WTC11 (cell line): Measurements from ENCODE around the gene RXRA. TPM values are rescaled to one million over a fixed set of nuclear protein-coding genes. Genes with fewer than 3 reads are reported as not detected.

Experiments
- ATAC-seq: fragments of 200-7000 bp; cut with Tn5 transposase; 2 replicates; pipeline ENCODE4 v1.10.0; 2021; ENCODE audit warnings: mild to moderate bottlenecking, moderate library complexity
- CTCF ChIA-PET: fragments of 300-600 bp; sonication (Branson Sonifier 250); formaldehyde crosslinking; loops from one replicate; lab custom pipeline; 2021; ENCODE audit warnings: antibody characterized with exemption; lab: Charles Lee
- POLR2A ChIA-PET: fragments of 350-600 bp; sonication (Branson Sonifier 250); formaldehyde crosslinking; loops from one replicate; lab custom pipeline; 2021; ENCODE audit warnings: antibody characterized with exemption; lab: Charles Lee
- DNase-seq: peaks from one replicate; pipeline ENCODE4 v3.0.0; 2021; ENCODE audit warnings: low spot score
- H3K27ac Mint-ChIP-seq: 2 replicates; pipeline ENCODE4 v1.8.0; 2021; ENCODE audit warnings: mixed read lengths
- H3K27me3 Mint-ChIP-seq: 2 replicates; pipeline ENCODE4 v1.8.0; 2021; ENCODE audit warnings: low read depth, mild to moderate bottlenecking, moderate library complexity, mixed read lengths
- H3K36me3 Mint-ChIP-seq: 2 replicates; pipeline ENCODE4 v1.8.0; 2021; ENCODE audit warnings: mixed read lengths
- H3K4me1 Mint-ChIP-seq: 2 replicates; pipeline ENCODE4 v1.8.0; 2022; ENCODE audit warnings: mixed read lengths
- H3K4me3 Mint-ChIP-seq: 2 replicates; pipeline ENCODE4 v1.8.0; 2021; ENCODE audit warnings: mild to moderate bottlenecking, moderate library complexity, mixed read lengths
- H3K9me3 Mint-ChIP-seq: 2 replicates; pipeline ENCODE4 v1.8.0; 2021; ENCODE audit warnings: mixed read lengths
- AFF4 ChIP-seq: sonication (generic); formaldehyde crosslinking; IDR thresholded peaks from 2 replicates; pipeline ENCODE4 v1.8.1; 2023; ENCODE audit warnings: mild to moderate bottlenecking, missing genetic modification reagents, borderline replicate concordance
- JUN ChIP-seq: sonication (generic); formaldehyde crosslinking; IDR thresholded peaks from 2 replicates; pipeline ENCODE4 v1.8.0; 2023; ENCODE audit warnings: mild to moderate bottlenecking, missing genetic modification reagents
- KAT7 ChIP-seq: sonication (generic); formaldehyde crosslinking; IDR thresholded peaks from 2 replicates; pipeline ENCODE4 v1.8.1; 2023; ENCODE audit warnings: missing genetic modification reagents, mild to moderate bottlenecking, borderline replicate concordance
- NR2C2 ChIP-seq: sonication (generic); formaldehyde crosslinking; IDR thresholded peaks from 2 replicates; pipeline ENCODE4 v1.8.0; 2022; ENCODE audit warnings: mild to moderate bottlenecking, missing genetic modification reagents
- OVOL2 ChIP-seq: fragments of 250-450 bp; sonication (Bioruptor Pico); IDR thresholded peaks from 2 replicates; pipeline ENCODE4 v1.9.0; 2021; ENCODE audit warnings: mild to moderate bottlenecking, borderline replicate concordance
- STAT6 ChIP-seq: sonication (generic); formaldehyde crosslinking; conservative IDR thresholded peaks from 2 replicates; pipeline ENCODE4 v1.8.1; 2023; ENCODE audit warnings: mild to moderate bottlenecking, low read depth, missing genetic modification reagents, moderate library complexity
- TP53 ChIP-seq: sonication (generic); formaldehyde crosslinking; IDR thresholded peaks from 2 replicates; pipeline ENCODE4 v1.8.1; 2023; ENCODE audit warnings: mild to moderate bottlenecking, missing genetic modification reagents
- ZNF317 ChIP-seq: sonication (generic); formaldehyde crosslinking; IDR thresholded peaks from 2 replicates; pipeline ENCODE4 v1.8.1; 2023; ENCODE audit warnings: low read depth, mild to moderate bottlenecking, moderate library complexity, missing genetic modification reagents, borderline replicate concordance
- ZNF396 ChIP-seq: fragments of 250-450 bp; sonication (Bioruptor Pico); IDR thresholded peaks from 2 replicates; pipeline ENCODE4 v1.8.0; 2021; ENCODE audit warnings: mild to moderate bottlenecking, moderate library complexity, borderline replicate concordance
- ZNF423 ChIP-seq: fragments of 250-450 bp; sonication (Bioruptor Pico); IDR thresholded peaks from 2 replicates; pipeline ENCODE4 v2.1.2; 2022; ENCODE audit warnings: mild to moderate bottlenecking, moderate library complexity
- ZNF671 ChIP-seq: fragments of 250-450 bp; sonication (Bioruptor Pico); IDR thresholded peaks from 2 replicates; pipeline ENCODE4 v1.8.0; 2021; ENCODE audit warnings: mild to moderate bottlenecking
- total RNA-seq: library from RNA; stranded (reverse); gene quantifications from 3 replicates; pipeline ENCODE4 v1.2.3, GENCODE V29; 2021
- TF ChIP-seq, protein P1 (sequence below): fragments of 250-450 bp; sonication (Bioruptor Pico); IDR thresholded peaks from 2 replicates; pipeline ENCODE4 v1.9.0; 2021; ENCODE audit warnings: mild to moderate bottlenecking
- TF ChIP-seq, protein P2 (sequence below): sonication (generic); formaldehyde crosslinking; IDR thresholded peaks from 2 replicates; pipeline ENCODE4 v1.8.1; 2023; ENCODE audit warnings: mild to moderate bottlenecking, missing genetic modification reagents
- TF ChIP-seq, protein P3 (sequence below): sonication (generic); formaldehyde crosslinking; IDR thresholded peaks from 2 replicates; pipeline ENCODE4 v1.8.1; 2023; ENCODE audit warnings: mild to moderate bottlenecking, moderate library complexity, missing genetic modification reagents

The RXRA gene
- total RNA-seq, 1 experiment from 2014 or later: 27.5 TPM

DNA sequence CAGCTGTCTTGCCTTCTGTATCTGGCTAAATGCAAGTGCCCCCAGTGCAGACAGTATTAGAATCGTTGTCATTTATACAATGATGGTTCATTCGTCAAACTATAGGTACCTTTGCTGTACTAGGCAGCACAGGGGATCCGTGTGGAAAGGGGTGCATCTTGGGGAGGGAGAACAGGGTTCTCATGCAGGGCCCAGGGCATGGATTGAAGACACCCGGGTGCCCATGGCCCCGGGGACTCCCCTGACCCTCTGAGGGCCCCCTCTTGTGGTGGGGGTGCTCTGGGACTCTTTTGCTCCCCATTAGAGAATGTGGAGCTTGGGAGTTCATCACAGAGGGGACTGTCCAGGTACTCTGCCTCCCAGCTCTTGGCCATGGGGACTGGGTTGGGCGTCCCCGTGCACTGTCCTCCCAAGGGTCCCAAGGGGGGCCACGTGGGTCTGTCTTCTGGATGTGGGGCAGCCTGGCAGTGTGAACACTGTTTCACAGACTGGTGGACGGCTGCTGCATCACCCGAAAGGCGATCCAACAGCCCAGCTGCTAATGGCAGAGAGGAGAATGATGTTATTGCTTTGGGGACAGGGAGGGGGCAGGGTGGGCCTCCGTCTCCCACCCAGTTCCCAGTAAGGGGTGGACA is 36.9 kb upstream of the RXRA start (continued):
- TF ChIP-seq, protein P1, sequence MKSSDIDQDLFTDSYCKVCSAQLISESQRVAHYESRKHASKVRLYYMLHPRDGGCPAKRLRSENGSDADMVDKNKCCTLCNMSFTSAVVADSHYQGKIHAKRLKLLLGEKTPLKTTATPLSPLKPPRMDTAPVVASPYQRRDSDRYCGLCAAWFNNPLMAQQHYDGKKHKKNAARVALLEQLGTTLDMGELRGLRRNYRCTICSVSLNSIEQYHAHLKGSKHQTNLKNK (CRISPR knock-in tag): no peak
- TF ChIP-seq, protein P2, sequence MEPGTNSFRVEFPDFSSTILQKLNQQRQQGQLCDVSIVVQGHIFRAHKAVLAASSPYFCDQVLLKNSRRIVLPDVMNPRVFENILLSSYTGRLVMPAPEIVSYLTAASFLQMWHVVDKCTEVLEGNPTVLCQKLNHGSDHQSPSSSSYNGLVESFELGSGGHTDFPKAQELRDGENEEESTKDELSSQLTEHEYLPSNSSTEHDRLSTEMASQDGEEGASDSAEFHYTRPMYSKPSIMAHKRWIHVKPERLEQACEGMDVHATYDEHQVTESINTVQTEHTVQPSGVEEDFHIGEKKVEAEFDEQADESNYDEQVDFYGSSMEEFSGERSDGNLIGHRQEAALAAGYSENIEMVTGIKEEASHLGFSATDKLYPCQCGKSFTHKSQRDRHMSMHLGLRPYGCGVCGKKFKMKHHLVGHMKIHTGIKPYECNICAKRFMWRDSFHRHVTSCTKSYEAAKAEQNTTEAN: no peak

DNA sequence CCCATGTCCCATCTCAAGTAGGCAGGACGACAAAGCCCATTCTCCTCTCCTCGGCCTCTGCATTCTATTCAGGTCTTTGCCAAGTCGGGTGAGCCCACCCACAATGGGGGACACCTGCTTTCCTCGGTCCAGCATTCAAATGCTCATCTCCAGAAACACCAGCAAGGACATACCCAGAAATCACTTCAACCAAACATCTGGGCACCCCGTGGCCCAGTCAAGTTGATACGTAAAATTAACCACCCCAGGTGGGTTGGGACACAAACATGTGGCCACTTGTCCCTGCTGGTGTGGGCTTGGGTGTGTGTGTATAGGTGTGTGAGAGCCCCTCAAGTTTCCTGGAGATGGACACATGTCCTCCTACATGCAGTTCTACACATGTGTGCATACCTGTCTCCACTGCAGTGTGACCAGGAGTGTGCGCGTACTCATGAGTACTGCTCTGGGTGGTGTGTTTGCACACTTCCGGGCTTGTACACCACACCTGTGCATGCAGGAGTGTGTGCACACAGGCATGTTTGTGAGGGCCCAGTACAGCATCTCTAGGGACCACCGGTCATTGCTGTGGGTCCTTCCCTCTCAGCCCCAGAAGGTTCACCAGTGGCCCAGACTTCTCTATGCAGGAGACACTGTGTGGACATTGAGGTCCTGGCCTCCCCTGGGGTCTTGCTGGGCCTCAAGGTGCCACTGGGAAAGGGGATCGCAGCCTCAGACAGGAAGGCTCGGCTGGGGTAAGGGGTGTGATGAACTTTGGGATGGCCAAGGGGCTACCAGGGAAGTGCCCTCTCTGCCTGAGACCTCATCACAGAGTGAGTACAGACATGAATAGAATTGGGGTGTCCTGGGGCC is 35.4 kb upstream of the RXRA start:
- no peak for ATAC-seq
- H3K36me3 Mint-ChIP-seq: no peaks in the 10 kb centered on the region
- TF ChIP-seq AFF4 (CRISPR knock-in tag) (no peak), ZNF423 (CRISPR knock-in tag) (no peak), OVOL2 (CRISPR knock-in tag) (no peak), KAT7 (CRISPR knock-in tag) (no peak), ZNF396 (CRISPR knock-in tag) (no peak)
- TF ChIP-seq, protein P3, sequence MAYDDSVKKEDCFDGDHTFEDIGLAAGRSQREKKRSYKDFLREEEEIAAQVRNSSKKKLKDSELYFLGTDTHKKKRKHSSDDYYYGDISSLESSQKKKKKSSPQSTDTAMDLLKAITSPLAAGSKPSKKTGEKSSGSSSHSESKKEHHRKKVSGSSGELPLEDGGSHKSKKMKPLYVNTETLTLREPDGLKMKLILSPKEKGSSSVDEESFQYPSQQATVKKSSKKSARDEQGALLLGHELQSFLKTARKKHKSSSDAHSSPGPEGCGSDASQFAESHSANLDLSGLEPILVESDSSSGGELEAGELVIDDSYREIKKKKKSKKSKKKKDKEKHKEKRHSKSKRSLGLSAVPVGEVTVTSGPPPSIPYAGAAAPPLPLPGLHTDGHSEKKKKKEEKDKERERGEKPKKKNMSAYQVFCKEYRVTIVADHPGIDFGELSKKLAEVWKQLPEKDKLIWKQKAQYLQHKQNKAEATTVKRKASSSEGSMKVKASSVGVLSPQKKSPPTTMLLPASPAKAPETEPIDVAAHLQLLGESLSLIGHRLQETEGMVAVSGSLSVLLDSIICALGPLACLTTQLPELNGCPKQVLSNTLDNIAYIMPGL: no peak
- H3K9me3 Mint-ChIP-seq: no peaks in the 10 kb centered on the region; the same call in 1 of the 2 replicates
- no peak overlapping the region for H3K27ac Mint-ChIP-seq
- H3K27me3 Mint-ChIP-seq: no peaks in the 10 kb centered on the region
- no peak overlapping the region for H3K4me3 Mint-ChIP-seq
- ChIA-PET POLR2A (no interaction called here), CTCF (no interaction called here)
- H3K4me1 Mint-ChIP-seq: peaks cover 2% of the 10 kb centered on the region; the same call in 1 of the 2 replicates
- no peak for DNase-seq

DNA sequence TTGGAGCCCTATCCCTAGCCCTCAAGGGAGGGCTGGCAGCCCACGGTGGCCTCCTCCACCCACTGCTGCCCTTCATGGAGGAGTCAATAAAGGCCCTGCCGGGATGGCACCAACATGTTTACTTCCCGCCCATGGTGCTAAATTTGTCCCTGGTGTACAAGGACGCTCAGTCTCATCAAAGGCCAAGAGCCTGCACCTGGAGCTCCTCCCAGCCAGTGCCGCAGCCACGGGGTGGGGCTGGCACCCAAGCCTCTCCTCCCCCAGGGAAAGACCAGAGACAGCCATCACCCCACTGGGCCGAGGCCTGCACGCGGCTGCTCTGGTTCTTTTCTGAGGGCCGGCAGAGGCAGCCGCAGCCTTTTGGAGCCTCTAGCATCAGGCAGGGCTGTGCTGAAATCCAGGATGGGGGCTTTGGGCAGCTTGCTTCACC is 34.8 kb upstream of the RXRA start:
- no peaks in the 10 kb centered on the region for H3K36me3 Mint-ChIP-seq
- no peaks in the 10 kb centered on the region for H3K27me3 Mint-ChIP-seq
- POLR2A ChIA-PET: no interaction called here
- H3K4me1 Mint-ChIP-seq: peaks cover 2% of the 10 kb centered on the region; the same call in 1 of the 2 replicates
- no peak overlapping the region for H3K27ac Mint-ChIP-seq
- TF ChIP-seq JUN: no peak
- no peak for TF ChIP-seq ZNF317
- TF ChIP-seq ZNF671 (CRISPR knock-in tag): no peak
- TF ChIP-seq STAT6 (CRISPR knock-in tag): no peak
- TF ChIP-seq NR2C2 (CRISPR knock-in tag): no peak
- TF ChIP-seq TP53 (CRISPR knock-in tag): no peak
- TF ChIP-seq, all 79 proteins: peak for 0
- ATAC-seq (no peak), DNase-seq (no peak)
- H3K4me3 Mint-ChIP-seq: no peak overlapping the region
- CTCF ChIA-PET: no interaction called here
- H3K9me3 Mint-ChIP-seq: no peaks in the 10 kb centered on the region; the same call in 1 of the 2 replicates
